Pericardium fibroblast (primary cell): ENCODE measurements around the gene CHD3. TPM values are rescaled to one million over a fixed set of nuclear protein-coding genes. Genes with fewer than 3 reads are reported as not detected.

ENCODE experiments used
- total RNA-seq: library from RNA; depleted of rRNA; stranded (reverse); fragments of >200 nt; gene quantifications from 2 replicates; pipeline ENCODE4 v1.2.3, GENCODE V29; 2015

CHD3 gene
- total RNA-seq = 77.5 and 82.6 TPM in 2 replicates

GRCh38 chr17:7888184-7888920, at the start of gene CHD3:
CHD3 (plus strand) TSS chr17:7888789; CDS start chr17:7889001, 212 bp downstream.

GRCh38 chr17:7854851-7855659, 33.5 kb upstream of the CHD3 start, which contains the start of gene TMEM88:
TMEM88 (plus strand) TSS chr17:7855066; CDS start chr17:7855075, 9 bp downstream.

GRCh38 chr17:7856811-7857712, 31.5 kb upstream of the CHD3 start, which contains the start of gene NAA38:
NAA38 (minus strand) TSS chr17:7857559; CDS start chr17:7857463, 96 bp downstream.

GRCh38 chr17:7857713-7858521, 30.7 kb upstream of the CHD3 start, which contains the start of gene CYB5D1:
CYB5D1 (plus strand) TSS chr17:7858003; CDS start chr17:7858135, 132 bp downstream.

GRCh38 chr17:7915611-7916384, 27.2 kb downstream of the CHD3 start, which contains the start of gene RNF227:
RNF227 (minus strand) TSS chr17:7916289; CDS start chr17:7916195, 94 bp downstream.

GRCh38 chr17:7929158-7930023, 40.8 kb downstream of the CHD3 start, which contains the start of gene KCNAB3:
KCNAB3 (minus strand) TSS chr17:7929856; CDS start chr17:7929435, 421 bp downstream.

GRCh38 chr17:7931709-7932482, 43.3 kb downstream of the CHD3 start, which contains the start of the genes CNTROB and TRAPPC1:
CNTROB (plus strand) TSS chr17:7932206; CDS start chr17:7933080, 874 bp downstream.
TRAPPC1 (minus strand) TSS chr17:7931946; CDS start chr17:7931829, 117 bp downstream.

Other genes starting within 250 kb of the CHD3 start
- gene ATP1B2, start 237.9 kb upstream of the CHD3 start, total RNA-seq = 0.93 TPM in 1 of 2 replicates, not detected in the other
- gene TP53, start 201.3 kb upstream of the CHD3 start, total RNA-seq = 44.9 and 63.2 TPM in 2 replicates
- gene WRAP53, start 200.3 kb upstream of the CHD3 start, total RNA-seq = 3.3 and 6.8 TPM in 2 replicates
- gene EFNB3, start 183.6 kb upstream of the CHD3 start, total RNA-seq = 3.3 and 4.9 TPM in 2 replicates
- 0.26 and 1.1 TPM in 2 replicates for gene DNAH2, start 171.0 kb upstream of the CHD3 start, total RNA-seq
- gene KDM6B, start 54.6 kb upstream of the CHD3 start, total RNA-seq = 2.9 and 9.8 TPM in 2 replicates
- 7.8 and 67.0 TPM in 2 replicates for gene TMEM88, start 33.7 kb upstream of the CHD3 start, total RNA-seq
- gene NAA38, start 31.2 kb upstream of the CHD3 start, total RNA-seq = 83.2 and 132 TPM in 2 replicates
- gene CYB5D1, start 30.8 kb upstream of the CHD3 start, total RNA-seq = 5.5 and 5.7 TPM in 2 replicates
- gene RNF227, start 27.5 kb downstream of the CHD3 start, total RNA-seq = 1.6 and 9.0 TPM in 2 replicates
- 0.23 TPM in 1 of 2 replicates, not detected in the other for gene KCNAB3, start 41.1 kb downstream of the CHD3 start, total RNA-seq
- 54.7 and 64.3 TPM in 2 replicates for gene TRAPPC1, start 43.2 kb downstream of the CHD3 start, total RNA-seq
- 14.1 and 15.2 TPM in 2 replicates for gene CNTROB, start 43.4 kb downstream of the CHD3 start, total RNA-seq
- gene GUCY2D, start 113.8 kb downstream of the CHD3 start, total RNA-seq = 0.12 TPM in 1 of 2 replicates, not detected in the other
- gene ALOX15B, start 150.3 kb downstream of the CHD3 start, total RNA-seq = 0.85 TPM in 1 of 2 replicates, not detected in the other
- not detected in 2 replicates for gene ALOX12B, start 198.9 kb downstream of the CHD3 start, total RNA-seq
- gene ALOXE3, start 229.7 kb downstream of the CHD3 start, total RNA-seq = not detected in 2 replicates
- gene HES7, start 235.3 kb downstream of the CHD3 start, total RNA-seq = 0.26 and 0.35 TPM in 2 replicates